ENCODE results near the gene FNDC7.
"Not testable (repeated sequence)": the region's sequence is repeated elsewhere in the genome, so short reads cannot be mapped to it uniquely, and the experiment has no call there.

FNDC7 gene

GRCh38 chr1:108712606-108713150 lies at the start of gene FNDC7:
TSS of gene FNDC7 (plus strand) at chr1:108712908. CDS start at chr1:108712934, 26 bp downstream.
- no peak for DNase-seq

- DNase-seq, result no peak
Measured at GRCh38 chr1:108663074-108663473, 49.6 kb upstream of the FNDC7 start.

- no peak for DNase-seq
Measured at GRCh38 chr1:108664481-108664880, 48.2 kb upstream of the FNDC7 start.

- no peak for DNase-seq
Measured at GRCh38 chr1:108665067-108665466, 47.6 kb upstream of the FNDC7 start.

GRCh38 chr1:108665771-108666170 lies 46.9 kb upstream of the FNDC7 start:
- no peak for DNase-seq

GRCh38 chr1:108667422-108667821 lies 45.3 kb upstream of the FNDC7 start:
- not testable (repeated sequence) for DNase-seq

GRCh38 chr1:108668777-108669176 lies 43.9 kb upstream of the FNDC7 start:
- no peak for DNase-seq

- no peak for DNase-seq
Measured at GRCh38 chr1:108669679-108670078, 43.0 kb upstream of the FNDC7 start.

GRCh38 chr1:108670131-108670773 lies 42.5 kb upstream of the FNDC7 start:
- DNase-seq, result no peak

- no peak for DNase-seq
Measured at GRCh38 chr1:108671143-108671542, 41.6 kb upstream of the FNDC7 start.

- no peak for DNase-seq
Measured at GRCh38 chr1:108678706-108679105, 34.0 kb upstream of the FNDC7 start.

GRCh38 chr1:108679586-108680213 lies 33.0 kb upstream of the FNDC7 start:
- DNase-seq, result no peak

GRCh38 chr1:108681701-108682100 lies 31.0 kb upstream of the FNDC7 start:
- DNase-seq, result not testable (repeated sequence)

GRCh38 chr1:108685529-108685928 lies 27.2 kb upstream of the FNDC7 start:
- no peak for DNase-seq

- DNase-seq, result no peak
Measured at GRCh38 chr1:108686614-108687313, 25.9 kb upstream of the FNDC7 start.

- no peak for DNase-seq
Measured at GRCh38 chr1:108691128-108691941, 21.4 kb upstream of the FNDC7 start.

GRCh38 chr1:108691942-108692723 lies 20.6 kb upstream of the FNDC7 start, which contains the start of gene PRPF38B:
TSS of gene PRPF38B (plus strand) at chr1:108692310. CDS start at chr1:108692592, 282 bp downstream.
- peak; percentile 92 for DNase-seq

- DNase-seq, result peak; percentile 88
Measured at GRCh38 chr1:108692724-108693655, 19.7 kb upstream of the FNDC7 start.

- DNase-seq, result no peak
Measured at GRCh38 chr1:108695535-108695934, 17.2 kb upstream of the FNDC7 start.
